Left lung (tissue), 10 donors: ENCODE data around the gene MOB3B. TPM values are rescaled to one million over a fixed set of nuclear protein-coding genes. Genes with fewer than 3 reads are reported as not detected.
A peak's percentile ranks its signal among the peaks of the same experiment; 100 is the strongest.

ENCODE experiments used
- ATAC-seq: fragments of 200-7000 bp; cut with Tn5 transposase; one replicate; pipeline ENCODE4 v1.9.1; 2020; ENCODE audit warnings: moderate library complexity
- DNase-seq, 4 donors: peaks; one replicate each; pipeline ENCODE4 v3.0.0-alpha.2; 2013 to 2020
- H3K27ac ChIP-seq, 2 donors: fragments of 200-600 bp; sonication (generic) in 1 of 2; one replicate each; pipeline versions ENCODE4 v1.5.0 to v1.8.0; 2020 to 2021
- H3K27me3 ChIP-seq, 2 donors: fragments of 200-600 bp; sonication (generic) in 1 of 2; one replicate each; pipeline versions ENCODE4 v1.5.0 to v1.8.0; 2020 to 2021
- H3K36me3 ChIP-seq, 2 donors: fragments of 200-600 bp; sonication (generic) in 1 of 2; one replicate each; pipeline versions ENCODE4 v1.5.0 to v1.8.0; 2020 to 2021
- H3K4me1 ChIP-seq, 2 donors: fragments of 200-600 bp; one replicate each; pipeline ENCODE4 v1.8.0; 2021
- H3K4me3 ChIP-seq, 2 donors: fragments of 200-600 bp; sonication (generic) in 1 of 2; one replicate each; pipeline versions ENCODE4 v1.5.0 to v1.8.0; 2020 to 2021; ENCODE audit warnings: mild to moderate bottlenecking in 1 of 2
- H3K9me3 ChIP-seq, 2 donors: fragments of 200-600 bp; sonication (generic) in 1 of 2; one replicate each; pipeline versions ENCODE4 v1.5.0 to v1.8.0; 2020 to 2021
- intact Hi-C, 2 donors: fragments of 100-400 bp; cut with DNase I; formaldehyde crosslinking; loops; one replicate each; pipeline versions ENCODE4 v1.11.2 to v1.14.2; 2022
- polyA plus RNA-seq, 6 donors: library from polyadenylated mRNA; unstranded; fragments of 120-200 nt; gene quantifications; one replicate each; pipeline ENCODE4 v1.2.1, GENCODE V29; 2013; ENCODE audit not compliant: insufficient read length in 6 of 6
- total RNA-seq, 2 donors: library from RNA; stranded (reverse); fragmentation: NEBNext Ultra II Directional; extraction: Animal tissue kit (Norgen Biotek cat#: 25700); gene quantifications; one replicate each; pipeline ENCODE4 v1.2.1, GENCODE V29; 2021
- TF ChIP-seq, protein P1 (sequence below), 2 donors: fragments of 200-600 bp; sonication (generic) in 1 of 2; IDR thresholded peaks; one replicate each; pipeline versions ENCODE4 v1.5.0 to v1.8.0; 2021; ENCODE audit warnings: antibody characterized with exemption in 2 of 2
- donor health status: DM: no; HTN: yes; CAD: no.
- donor health status: DM: no; HTN: no; CAD: no.

The MOB3B gene
- total and polyA plus RNA-seq, 8 donors = 7.2 to 18.3 (median 15.8) TPM

DNA sequence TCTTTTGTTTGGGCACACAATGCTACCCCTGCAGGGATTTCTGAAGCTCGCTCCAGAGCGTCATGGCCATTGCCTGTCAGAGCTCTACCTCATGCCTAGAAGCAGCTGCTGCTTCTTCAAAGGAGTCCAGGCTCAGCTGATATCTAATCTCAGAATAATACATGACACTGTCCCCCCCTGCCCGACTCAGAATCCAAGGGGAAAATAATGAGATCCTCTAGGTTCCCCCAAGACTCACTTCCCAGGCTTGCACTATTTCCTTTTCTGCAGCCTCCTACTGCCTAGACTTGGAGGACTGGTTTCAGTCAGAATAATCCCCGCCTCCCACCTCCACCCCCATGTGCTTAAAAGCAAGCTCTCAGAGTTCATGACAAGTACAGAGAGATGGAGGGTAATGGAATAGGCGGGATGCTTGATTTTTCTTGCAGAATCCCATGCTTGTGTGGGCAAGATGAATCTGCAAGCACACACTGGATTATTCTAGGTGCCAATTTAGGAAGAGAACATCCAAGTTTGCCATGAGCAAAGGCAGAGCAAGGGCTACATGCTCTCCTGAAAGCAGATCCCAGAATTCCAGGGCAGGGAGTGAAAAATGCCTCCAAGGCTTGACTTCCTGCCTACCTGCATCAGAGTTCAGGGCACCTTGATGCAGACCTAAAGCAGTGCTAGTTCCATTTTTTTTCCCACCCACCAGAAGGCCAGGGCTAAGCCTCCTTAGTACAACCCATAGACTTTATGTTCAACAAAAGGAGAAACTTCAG, 102.9 kb downstream of the MOB3B start:
- Histone ChIP-seq H3K27me3 (no peaks in the 10 kb centered on the region), H3K4me1 (peaks cover 0 to 9% of the 10 kb centered on the region in 2 donors), H3K27ac (no peak overlapping the region), H3K36me3 (no peaks in the 10 kb centered on the region), H3K4me3 (no peak overlapping the region), H3K9me3 (no peaks in the 10 kb centered on the region)
- TF ChIP-seq, protein P1, sequence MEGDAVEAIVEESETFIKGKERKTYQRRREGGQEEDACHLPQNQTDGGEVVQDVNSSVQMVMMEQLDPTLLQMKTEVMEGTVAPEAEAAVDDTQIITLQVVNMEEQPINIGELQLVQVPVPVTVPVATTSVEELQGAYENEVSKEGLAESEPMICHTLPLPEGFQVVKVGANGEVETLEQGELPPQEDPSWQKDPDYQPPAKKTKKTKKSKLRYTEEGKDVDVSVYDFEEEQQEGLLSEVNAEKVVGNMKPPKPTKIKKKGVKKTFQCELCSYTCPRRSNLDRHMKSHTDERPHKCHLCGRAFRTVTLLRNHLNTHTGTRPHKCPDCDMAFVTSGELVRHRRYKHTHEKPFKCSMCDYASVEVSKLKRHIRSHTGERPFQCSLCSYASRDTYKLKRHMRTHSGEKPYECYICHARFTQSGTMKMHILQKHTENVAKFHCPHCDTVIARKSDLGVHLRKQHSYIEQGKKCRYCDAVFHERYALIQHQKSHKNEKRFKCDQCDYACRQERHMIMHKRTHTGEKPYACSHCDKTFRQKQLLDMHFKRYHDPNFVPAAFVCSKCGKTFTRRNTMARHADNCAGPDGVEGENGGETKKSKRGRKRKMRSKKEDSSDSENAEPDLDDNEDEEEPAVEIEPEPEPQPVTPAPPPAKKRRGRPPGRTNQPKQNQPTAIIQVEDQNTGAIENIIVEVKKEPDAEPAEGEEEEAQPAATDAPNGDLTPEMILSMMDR (IDR thresholded peaks at IDR 0.05) = no peak
- no peak for DNase-seq
- ATAC-seq = peak; percentile 72
- intact Hi-C loops = no loop called here

DNA sequence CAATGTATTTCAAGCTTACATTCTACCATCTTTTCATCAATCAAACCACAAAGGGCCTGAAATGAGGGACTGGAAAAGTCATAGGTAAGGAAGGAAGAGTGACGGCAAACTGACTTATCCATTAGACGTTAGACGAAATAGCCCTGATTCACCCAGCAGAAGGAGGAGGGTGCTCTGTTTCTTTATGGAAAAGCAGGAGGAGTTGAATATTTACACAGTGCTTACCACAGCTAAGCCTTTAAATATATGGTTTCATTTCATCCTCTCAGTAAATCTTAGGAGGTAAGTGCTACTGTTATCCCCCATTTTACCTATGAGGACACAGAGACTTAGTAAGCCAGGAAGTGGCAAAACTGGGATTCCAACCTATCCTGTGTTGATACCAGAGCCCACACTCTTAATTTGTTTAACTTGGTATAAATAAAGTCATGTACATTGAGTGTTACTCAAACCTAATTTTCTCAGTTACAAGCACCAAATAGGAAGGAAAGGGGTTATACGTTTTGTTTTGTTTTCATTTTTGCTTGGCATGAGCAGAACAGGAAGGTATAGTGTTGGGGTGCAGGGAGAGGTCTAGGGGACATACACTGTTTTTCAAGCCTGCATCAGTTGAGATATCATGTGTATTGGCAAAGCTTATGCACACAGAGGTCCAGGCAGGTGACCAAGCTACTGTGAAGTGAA, 103.6 kb downstream of the MOB3B start:
- Histone ChIP-seq H3K4me1 (peaks cover 0 to 5% of the 10 kb centered on the region in 2 donors), H3K9me3 (no peaks in the 10 kb centered on the region), H3K4me3 (no peak overlapping the region), H3K27me3 (no peaks in the 10 kb centered on the region), H3K27ac (no peak overlapping the region), H3K36me3 (no peaks in the 10 kb centered on the region)
- no peak for DNase-seq
- TF ChIP-seq, protein P1 (IDR thresholded peaks at IDR 0.05) = no peak
- intact Hi-C loops = no loop called here
- no peak for ATAC-seq

DNA sequence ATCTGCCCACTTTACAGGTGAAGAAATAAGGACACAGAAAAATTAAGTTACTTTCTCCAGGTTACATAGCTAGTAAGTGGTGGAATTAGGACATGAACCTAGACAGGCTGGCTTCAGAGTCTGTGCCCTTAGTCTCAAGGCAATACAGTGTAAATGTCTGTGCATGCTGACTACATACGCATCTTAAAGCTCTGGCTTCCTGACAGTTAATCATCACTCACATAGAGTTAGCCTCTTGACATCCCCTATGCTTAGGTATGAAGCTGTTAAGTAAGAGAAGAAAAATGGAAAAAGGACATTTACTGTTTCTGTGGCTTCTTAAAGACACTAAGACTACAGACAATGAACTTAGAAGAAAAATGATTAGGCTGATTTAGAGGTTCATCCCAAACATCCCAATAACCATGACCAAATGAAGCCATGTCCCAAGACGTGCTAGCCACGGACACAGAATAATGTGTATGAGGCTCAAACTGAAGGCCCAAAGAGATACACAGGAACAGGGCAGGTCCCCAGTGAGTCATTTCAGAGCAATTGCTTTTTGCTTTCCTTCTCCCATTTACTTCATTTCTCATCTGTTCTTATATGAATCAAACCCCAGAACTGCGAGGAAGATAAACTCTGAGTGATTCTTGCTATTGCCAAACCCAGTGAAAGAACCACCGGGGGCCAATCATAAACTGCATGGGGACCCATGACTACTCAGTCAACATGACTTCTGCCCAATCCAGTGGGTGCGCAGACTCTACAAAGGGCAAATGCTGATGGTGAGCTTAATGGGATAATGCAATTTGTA, 105.5 kb downstream of the MOB3B start:
- H3K27me3 ChIP-seq = no peaks in the 10 kb centered on the region
- no peaks in the 10 kb centered on the region for H3K9me3 ChIP-seq
- no peak for ATAC-seq
- H3K27ac ChIP-seq = no peak overlapping the region
- intact Hi-C loops = no loop called here
- DNase-seq = no peak
- no peak overlapping the region for H3K4me3 ChIP-seq
- TF ChIP-seq, protein P1 (IDR thresholded peaks at IDR 0.05) = no peak
- H3K36me3 ChIP-seq = no peaks in the 10 kb centered on the region
- H3K4me1 ChIP-seq = no peaks in the 10 kb centered on the region

DNA sequence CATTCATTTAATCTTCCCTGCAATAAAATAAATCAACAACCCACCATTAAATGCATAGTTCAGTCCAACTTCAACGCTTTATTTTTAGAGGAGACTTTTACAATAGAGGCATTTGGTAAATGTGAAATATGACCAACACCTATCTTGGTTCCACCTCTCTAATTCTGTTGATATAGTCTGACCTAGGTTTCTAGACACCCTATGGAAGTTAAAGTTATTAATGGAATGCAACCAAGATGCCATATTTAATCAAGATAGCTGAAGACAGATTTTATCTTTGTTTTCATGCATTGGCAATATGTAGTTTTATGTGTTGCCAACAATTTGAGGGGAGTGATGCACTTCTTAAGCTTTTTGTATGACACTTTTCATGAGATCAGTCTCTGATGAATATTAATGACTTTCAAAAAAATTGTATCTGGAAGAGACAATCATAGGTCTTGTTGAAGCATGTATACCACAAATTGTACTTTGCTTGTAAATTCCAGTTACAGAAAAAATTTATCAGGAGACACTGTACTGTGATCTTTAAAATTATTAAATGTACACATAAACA, 107.3 kb downstream of the MOB3B start:
- Histone ChIP-seq H3K4me1 (no peaks in the 10 kb centered on the region), H3K27me3 (no peaks in the 10 kb centered on the region), H3K27ac (no peak overlapping the region), H3K36me3 (no peaks in the 10 kb centered on the region), H3K9me3 (no peaks in the 10 kb centered on the region), H3K4me3 (no peak overlapping the region)
- TF ChIP-seq, protein P1 (IDR thresholded peaks at IDR 0.05) = no peak
- intact Hi-C loops = no loop called here
- ATAC-seq (no peak), DNase-seq (no peak)
